DND-41 (cell line): ENCODE results near the gene ASTN1.
A peak's percentile ranks its signal among the peaks of the same experiment; 100 is the strongest.

Source experiments
- ATAC-seq: fragments of 200-7000 bp; cut with Tn5 transposase; 3 replicates; pipeline ENCODE4 v1.9.1; 2021; ENCODE audit warnings: low read depth; ENCODE audit not compliant: insufficient read depth
- DNase-seq: peaks from one replicate; pipeline ENCODE4 v3.0.0-alpha.2; 2020
- H2AFZ ChIP-seq: 2 replicates; pipeline ENCODE4 v1.6.0; 2012; ENCODE audit warnings: low read depth, low read length
- H3K27ac ChIP-seq: 2 replicates; pipeline ENCODE4 v1.5.1; 2012; ENCODE audit warnings: low read length, inconsistent platforms
- H3K27me3 ChIP-seq: fragments of 200-600 bp; sonication (generic); 2 replicates; pipeline ENCODE4 v1.6.0; 2012; ENCODE audit warnings: low read length, mild to moderate bottlenecking, inconsistent platforms; ENCODE audit not compliant: insufficient read depth, poor library complexity
- H3K36me3 ChIP-seq: 2 replicates; pipeline ENCODE4 v1.5.1; 2012; ENCODE audit warnings: low read length, inconsistent platforms; ENCODE audit not compliant: insufficient read depth
- H3K4me1 ChIP-seq: 2 replicates; pipeline ENCODE4 v1.5.1; 2012; ENCODE audit warnings: mild to moderate bottlenecking, low read length; ENCODE audit not compliant: insufficient read depth
- H3K4me2 ChIP-seq: 2 replicates; pipeline ENCODE4 v1.6.0; 2012; ENCODE audit warnings: mild to moderate bottlenecking, moderate library complexity, low read length, inconsistent platforms; ENCODE audit not compliant: insufficient read depth
- H3K4me3 ChIP-seq, 2 experiments: fragments of 200-600 bp in 1 of 2; shearing (Covaris generic) in 1 of 2; 2 replicates each; pipeline ENCODE4 v1.5.1; 2012 to 2016; ENCODE audit warnings: inconsistent platforms in 2 of 2, low read length in 2 of 2, mild to moderate bottlenecking in 2 of 2, low read depth in 1 of 2, moderate library complexity in 1 of 2
- H3K79me2 ChIP-seq: 2 replicates; pipeline ENCODE4 v1.6.0; 2012; ENCODE audit warnings: low read length, inconsistent platforms; ENCODE audit not compliant: insufficient read depth
- H3K9ac ChIP-seq: 2 replicates; pipeline ENCODE4 v1.6.0; 2012; ENCODE audit warnings: low read depth, mild to moderate bottlenecking, inconsistent platforms, low read length, moderate library complexity
- H3K9me3 ChIP-seq: 2 replicates; pipeline ENCODE4 v1.5.1; 2012; ENCODE audit warnings: low read length, moderate library complexity, mild to moderate bottlenecking, inconsistent platforms; ENCODE audit not compliant: insufficient read depth, severe bottlenecking
- H4K20me1 ChIP-seq: 2 replicates; pipeline ENCODE4 v1.6.0; 2012; ENCODE audit warnings: low read length; ENCODE audit not compliant: insufficient read depth
- CTCF ChIP-seq: IDR thresholded peaks from 2 replicates; pipeline ENCODE4 v1.5.1; 2012; ENCODE audit warnings: borderline replicate concordance, low read length, moderate library complexity, mild to moderate bottlenecking; ENCODE audit not compliant: poor library complexity, severe bottlenecking; ENCODE audit errors: extremely low read depth
- EZH2 ChIP-seq: IDR thresholded peaks from 3 replicates; pipeline ENCODE4 v1.6.1; 2012; ENCODE audit warnings: borderline replicate concordance, low read depth, mild to moderate bottlenecking, moderate library complexity, low read length, inconsistent platforms; ENCODE audit not compliant: severe bottlenecking

Gene ASTN1

GRCh38 chr1:176849281-176849680 lies 315.2 kb downstream of the ASTN1 start:
- no peak overlapping the region for H3K4me2 ChIP-seq
- H3K36me3 ChIP-seq = no peaks in the 10 kb centered on the region
- H4K20me1 ChIP-seq = no peaks in the 10 kb centered on the region
- no peak overlapping the region for H3K4me3 ChIP-seq
- no peaks in the 10 kb centered on the region for H3K79me2 ChIP-seq
- no peaks in the 10 kb centered on the region for H3K4me1 ChIP-seq
- DNase-seq (no peak), ATAC-seq (no peak)
- H3K9me3 ChIP-seq = no peaks in the 10 kb centered on the region
- TF ChIP-seq CTCF (no peak), EZH2 (no peak)
- peaks cover 8% of the 10 kb centered on the region for H3K27me3 ChIP-seq
- H3K9ac ChIP-seq = no peak overlapping the region
- H3K27ac ChIP-seq = no peak overlapping the region
- H2AFZ ChIP-seq = no peak overlapping the region

GRCh38 chr1:176847052-176847451 lies 317.5 kb downstream of the ASTN1 start:
- no peak overlapping the region for H2AFZ ChIP-seq
- H3K36me3 ChIP-seq = no peaks in the 10 kb centered on the region
- no peaks in the 10 kb centered on the region for H3K79me2 ChIP-seq
- no peak overlapping the region for H3K4me2 ChIP-seq
- no peak for ATAC-seq
- no peak overlapping the region for H3K9ac ChIP-seq
- TF ChIP-seq CTCF (no peak), EZH2 (no peak)
- H3K27ac ChIP-seq = no peak overlapping the region
- H3K4me1 ChIP-seq = no peaks in the 10 kb centered on the region
- no peak overlapping the region for H3K4me3 ChIP-seq
- H3K9me3 ChIP-seq = no peaks in the 10 kb centered on the region
- peaks cover 5% of the 10 kb centered on the region for H3K27me3 ChIP-seq
- H4K20me1 ChIP-seq = no peaks in the 10 kb centered on the region
- no peak for DNase-seq

- DNase-seq (peak; percentile 28), ATAC-seq (no peak)
- H3K79me2 ChIP-seq = no peaks in the 10 kb centered on the region
- no peaks in the 10 kb centered on the region for H3K36me3 ChIP-seq
- no peak overlapping the region for H3K27ac ChIP-seq
- no peaks in the 10 kb centered on the region for H3K9me3 ChIP-seq
- no peaks in the 10 kb centered on the region for H3K4me1 ChIP-seq
- H3K9ac ChIP-seq = no peak overlapping the region
- peaks cover 5% of the 10 kb centered on the region for H3K27me3 ChIP-seq
- no peak overlapping the region for H3K4me3 ChIP-seq
- H3K4me2 ChIP-seq = no peak overlapping the region
- no peak overlapping the region for H2AFZ ChIP-seq
- H4K20me1 ChIP-seq = no peaks in the 10 kb centered on the region
- peak; percentile 42 for TF ChIP-seq CTCF
- no peak for TF ChIP-seq EZH2
Observed at GRCh38 chr1:176843352-176844297, 320.9 kb downstream of the ASTN1 start.
